Measurements from ENCODE around the gene SSBP4.

SSBP4 gene

DNA sequence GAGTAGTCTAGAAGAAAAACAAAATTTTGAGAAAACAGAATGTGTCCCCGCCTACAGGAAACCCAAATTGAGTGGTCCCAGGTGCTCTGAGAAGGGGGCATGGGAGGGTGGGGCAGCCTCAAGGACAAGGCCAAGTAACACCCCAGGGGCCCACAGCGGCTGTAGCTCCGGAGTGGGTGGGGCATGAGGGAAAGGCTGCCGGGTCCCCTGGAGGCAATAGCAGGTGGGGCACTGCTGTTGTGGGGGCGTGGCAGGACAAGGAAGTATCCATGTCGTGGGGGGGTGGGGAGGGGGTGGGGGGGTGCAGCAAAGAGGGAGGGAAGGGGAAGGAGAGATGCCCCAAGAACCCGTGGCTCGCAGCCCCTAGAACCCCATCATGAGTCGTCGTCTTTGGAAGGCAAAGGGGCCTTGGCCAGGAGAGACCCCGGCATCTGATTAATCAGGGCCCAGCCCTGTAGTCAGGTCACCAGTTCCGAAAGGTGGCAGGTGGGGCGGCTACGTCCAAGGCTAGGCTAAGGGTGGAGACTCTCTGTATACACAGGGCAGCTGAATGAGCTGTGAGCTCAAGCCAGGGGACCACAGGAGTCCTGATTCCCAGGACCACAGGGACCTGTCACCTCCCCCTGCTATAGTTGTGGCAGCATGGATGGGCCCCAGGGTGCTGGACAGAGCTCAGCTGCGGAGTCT is 26.2 kb downstream of the SSBP4 start:
- DNase-seq (ENCODE audit: low read depth): no peak

DNA sequence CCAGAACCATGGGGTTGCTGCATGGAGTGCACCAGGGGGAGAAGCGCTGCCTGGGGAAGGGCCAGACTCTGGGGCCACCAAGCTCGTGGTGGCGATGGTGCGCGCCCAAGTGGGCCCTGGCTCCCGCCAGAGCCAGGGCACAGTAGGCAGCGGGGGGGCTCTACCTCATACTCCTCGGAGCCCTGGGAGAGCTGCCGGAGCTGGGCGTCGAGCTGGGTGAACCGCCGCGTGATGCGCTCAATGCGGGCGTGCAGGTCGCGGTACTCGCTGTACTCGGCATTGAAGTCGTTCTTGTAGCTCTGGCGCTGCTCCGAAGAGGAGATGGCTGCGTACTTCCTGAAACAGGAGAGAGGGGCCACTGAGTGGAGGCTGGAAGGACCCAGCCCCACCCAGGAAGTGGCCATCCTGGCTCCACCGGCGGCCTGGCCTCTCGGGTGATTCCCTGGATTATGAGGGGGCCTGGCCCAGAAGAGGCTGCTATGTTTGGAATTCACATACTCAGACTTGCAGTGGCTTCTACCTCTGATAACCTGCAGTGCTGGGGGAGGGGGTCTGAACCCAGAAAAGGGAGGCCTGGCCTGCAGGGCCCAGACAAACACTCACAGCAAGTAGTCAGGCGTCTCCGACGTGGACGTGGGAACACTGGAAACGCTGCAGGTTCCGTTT is 27.1 kb downstream of the SSBP4 start:
- no peak for DNase-seq (ENCODE audit: low read depth)

DNA sequence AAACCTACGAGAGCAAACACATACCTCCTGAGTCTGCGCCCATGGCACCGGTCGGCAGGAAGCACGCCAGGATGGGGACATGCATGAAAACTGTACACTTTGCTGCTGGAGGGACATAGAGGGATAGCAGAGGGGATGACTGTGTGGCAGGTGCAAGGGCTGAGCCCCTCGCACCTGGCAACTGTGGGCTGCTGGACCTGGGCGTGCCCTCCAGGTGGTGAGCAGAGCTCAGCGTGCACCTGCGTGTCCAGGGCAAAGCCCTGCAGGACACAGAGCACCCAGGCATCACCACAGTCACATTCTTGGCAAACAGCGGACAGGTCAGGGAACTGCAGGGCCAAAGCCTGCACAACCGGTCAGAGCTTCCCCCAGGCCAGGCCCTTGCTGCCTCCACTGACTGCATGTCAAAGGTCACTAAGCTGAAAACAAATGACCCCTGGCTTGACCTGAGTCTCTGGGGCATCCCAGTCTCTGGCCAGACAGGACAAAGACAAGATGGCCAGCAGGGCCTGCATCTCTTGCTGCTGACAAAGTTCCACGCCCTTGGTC is 27.7 kb downstream of the SSBP4 start:
- DNase-seq (ENCODE audit: low read depth): no peak

DNA sequence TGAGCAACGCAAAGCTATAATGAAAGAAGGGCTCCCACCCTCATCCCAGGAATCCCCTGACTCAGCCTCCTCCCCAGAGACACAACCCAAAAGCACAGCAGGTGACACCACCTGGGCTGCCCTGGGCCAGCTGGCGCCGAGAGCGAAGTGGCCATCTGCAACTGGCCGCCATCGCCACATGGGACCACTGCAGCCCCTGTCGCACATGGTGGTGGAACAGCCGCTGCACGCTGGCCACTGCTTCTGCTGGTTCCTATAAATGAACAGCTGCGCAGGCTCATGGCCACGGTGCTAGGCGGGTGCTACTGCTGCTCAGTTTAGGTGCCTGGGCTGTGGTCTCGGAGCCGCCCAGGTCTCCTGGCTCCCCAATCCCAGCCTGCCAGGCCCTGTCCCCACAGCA is 30.4 kb downstream of the SSBP4 start:
- no peak for DNase-seq (ENCODE audit: low read depth)

DNA sequence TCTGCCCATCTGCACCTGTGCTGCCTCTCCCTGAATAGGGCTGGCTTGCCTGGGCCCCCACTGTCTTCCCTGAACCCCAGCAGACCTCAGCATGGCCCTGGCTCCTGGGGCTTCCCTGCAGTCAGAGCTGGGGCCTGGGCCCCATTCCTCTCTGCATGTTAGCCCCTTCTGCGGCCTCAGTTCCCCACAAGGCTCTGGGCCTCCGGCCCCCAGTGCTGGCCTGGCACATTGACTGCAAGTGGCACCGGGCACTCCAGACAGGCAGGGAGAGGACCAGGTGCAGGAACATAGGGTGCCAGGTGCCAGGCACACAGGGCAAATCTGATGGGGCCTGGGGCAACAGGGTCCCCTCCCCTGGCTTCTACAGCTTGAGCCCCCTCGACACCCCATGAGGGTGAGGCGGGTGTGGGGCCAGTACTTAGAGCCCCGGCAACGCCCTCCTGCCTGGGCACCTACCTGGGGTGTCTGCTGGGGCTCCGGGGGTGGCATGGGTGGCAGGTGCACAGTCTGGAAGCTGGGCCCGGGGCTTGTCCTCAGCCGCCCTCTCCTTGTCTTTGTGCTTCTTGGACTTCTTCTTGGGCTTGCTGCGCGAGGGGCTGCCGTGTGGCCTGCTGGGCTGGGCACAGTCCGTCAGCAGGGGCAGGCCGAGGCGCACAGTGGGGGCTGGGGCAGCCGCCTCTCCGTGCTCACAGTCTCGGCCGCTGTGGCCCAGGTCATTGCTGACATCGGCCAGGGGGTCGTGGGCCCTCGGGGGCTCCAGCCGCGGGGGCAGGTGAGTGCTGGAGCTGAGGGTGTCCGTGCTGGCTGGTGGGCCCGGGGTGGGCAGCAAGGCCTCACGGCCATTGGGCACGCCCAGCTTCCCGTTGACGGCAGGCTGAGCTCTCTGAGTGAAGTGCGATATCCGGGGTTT is 31.1 kb downstream of the SSBP4 start:
- DNase-seq (ENCODE audit: low read depth): no peak

DNA sequence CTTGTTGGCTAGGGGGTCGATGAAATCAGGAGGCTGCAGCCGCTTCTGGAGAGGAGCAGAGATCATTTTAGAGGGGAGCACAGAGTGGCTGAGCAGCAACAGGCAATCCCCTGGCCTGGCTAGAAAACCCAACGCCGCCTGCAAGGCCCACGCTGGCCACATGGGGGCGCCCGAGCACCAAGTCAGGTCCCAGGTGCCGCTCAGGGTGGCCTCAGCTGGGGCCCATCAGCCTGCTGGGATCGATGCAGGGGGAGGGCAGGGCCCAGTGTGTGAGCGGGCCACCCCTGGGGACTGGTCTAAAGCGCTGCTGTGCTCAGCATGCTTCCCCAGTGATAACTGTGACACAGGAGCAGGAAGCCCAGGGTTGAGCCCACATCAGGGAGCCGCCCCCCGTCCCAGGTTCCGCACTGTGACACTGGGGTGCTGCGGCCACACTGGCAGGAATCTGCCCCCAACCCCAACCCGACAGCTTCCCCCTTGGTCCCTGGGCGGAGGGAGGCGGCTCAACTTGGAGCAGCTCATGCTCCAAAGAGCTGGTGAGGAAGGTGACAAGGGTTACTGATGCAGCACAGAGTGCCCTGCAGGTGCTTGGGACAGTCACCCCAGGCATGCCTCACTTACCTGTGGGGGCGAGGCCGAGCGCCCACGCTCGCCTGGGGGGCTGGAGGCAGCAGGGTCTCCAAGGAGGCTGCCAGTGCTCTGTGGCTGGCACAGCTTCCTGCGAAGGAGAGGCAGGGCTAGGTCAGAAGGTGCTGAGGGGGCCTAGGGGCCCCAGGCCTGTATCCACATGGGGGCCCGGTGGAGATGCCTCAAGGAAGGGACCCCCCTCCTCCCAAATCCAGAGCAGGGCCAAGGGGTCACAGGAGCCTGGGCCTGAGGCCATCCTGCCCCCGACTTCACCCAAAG is 32.0 kb downstream of the SSBP4 start:
- DNase-seq (ENCODE audit: low read depth): peak; percentile 40

DNA sequence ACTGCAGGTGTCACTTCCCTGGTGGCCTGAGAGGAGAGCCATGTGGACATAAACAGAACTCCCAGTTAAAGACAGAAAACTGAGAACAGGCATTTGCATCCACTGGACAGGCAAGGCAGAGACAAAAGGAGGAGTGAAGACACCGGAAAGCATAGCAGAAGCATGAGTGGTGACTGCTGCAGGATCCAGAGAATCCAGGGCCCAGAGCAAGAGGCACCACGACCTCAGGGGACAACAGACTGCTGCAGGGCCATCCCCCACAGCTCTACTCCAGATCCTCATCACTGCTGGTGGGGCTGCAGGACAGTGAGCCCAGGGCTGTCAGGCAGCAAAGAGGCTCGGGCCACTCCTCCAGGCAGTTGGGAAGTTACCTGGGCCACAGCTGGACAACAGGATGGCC is 33.2 kb downstream of the SSBP4 start:
- DNase-seq (ENCODE audit: low read depth): no peak

DNA sequence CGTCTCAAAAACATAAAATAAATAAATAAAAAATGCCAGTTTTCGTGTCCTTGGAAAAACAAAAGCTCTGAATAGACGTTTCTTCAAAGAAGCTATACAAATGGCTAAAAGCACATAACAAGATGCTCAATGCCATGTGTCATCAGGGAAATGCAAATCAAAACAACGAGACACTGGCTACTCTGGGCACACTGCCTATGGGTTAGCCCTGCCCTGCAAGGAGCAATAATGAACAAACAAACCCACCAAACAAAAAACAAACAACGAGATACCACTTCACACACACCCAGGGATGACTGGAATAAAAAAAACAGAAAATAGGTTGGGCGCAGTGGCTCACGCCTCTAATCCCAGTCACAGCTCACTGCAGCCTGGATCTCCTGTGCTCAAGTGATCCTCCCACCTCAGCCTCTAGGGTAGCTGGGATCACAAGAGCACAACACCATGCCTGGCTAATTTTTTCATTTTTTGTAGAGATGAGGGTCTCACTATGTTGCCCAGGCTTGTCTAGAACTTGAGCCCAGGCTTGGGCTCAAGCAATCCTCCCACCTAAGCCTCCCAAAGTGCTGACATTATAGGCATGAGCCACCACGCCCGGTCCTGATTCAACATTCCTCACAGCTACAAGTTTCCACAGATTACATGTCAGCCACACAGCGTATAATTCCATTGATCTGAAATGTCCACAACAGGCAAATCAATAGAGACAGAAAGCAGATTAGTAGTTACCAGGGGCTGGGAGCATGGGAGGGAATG is 34.2 kb downstream of the SSBP4 start:
- DNase-seq (ENCODE audit: low read depth): no peak

DNA sequence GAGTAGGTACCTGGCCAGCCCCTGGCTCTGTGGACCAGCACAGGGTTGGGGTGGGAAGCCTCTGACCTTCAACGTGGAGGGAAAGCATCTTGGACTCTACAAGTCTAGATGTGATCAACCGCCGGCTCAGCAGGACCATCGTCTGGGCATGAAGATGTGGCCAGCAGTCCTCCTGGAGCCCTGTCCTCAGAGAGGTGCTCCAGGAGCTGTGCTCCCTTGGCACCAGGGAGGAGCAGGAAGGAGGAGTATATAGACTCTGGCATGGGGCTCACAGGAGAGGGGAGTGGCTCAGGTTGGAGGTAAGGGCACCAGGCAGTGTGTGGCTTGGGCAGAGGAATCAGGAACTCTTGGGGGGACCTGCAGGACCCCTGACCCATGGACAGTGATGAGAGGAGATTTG is 37.1 kb downstream of the SSBP4 start:
- no peak for DNase-seq (ENCODE audit: low read depth)

DNA sequence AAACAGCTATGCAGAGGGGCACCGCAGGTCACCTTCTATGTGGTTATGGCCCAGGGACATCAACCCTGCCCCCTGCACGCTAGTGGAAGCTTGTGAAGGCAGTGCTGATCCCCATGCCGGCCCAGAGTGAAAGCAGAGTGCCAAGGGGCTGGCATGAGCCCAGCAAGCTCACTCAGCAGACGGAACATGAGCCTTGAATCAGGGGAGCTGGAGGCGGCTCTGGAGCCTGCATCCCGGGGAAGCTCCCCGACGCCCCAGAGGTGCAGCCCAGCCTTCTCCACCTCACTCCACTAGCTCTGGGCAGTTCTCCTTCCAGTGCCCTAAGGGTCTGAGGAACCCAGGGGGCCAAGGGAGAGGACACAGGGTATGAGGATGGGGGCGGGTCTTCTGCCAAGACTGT is 37.8 kb downstream of the SSBP4 start:
- DNase-seq (ENCODE audit: low read depth): no peak

DNA sequence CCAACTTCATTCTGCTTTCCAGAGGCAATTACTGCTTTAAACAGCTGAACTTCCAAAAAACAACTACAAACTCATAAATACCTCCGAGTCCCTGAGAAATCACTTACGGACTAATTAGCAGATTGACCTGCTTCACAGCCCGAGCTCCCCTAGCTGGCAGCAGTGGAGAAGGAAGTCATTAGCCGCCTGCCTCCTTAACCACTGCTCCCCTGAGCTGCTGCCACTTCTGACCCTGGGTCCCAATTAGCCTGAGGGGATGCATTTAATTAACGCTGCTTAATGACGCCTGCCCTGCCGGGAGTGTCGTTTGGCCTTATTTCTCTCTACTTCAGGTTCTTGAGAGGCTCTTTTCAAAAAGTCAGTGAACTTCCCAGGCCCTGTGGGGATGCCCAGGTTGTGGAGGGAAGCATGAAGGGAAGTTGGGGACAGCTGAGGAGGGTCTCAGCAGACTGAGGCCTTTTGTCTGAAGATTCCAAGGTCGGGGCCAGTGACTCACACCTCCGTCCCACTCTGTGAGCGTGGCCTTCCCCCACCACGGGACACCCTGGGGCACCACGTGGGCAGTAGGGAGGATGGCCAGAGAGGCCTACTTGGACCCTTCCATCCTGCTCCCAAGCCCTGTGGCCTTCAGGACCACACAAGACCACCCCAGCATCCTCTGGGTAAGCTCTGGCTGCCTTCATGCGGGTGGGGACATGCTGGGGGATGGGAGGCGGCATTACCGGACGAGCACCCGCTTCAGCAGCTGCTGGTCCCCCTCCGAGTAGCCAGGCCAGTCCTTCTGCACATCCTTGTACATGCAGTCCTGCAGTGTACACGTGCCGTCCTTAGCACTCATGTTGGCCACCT is 38.5 kb downstream of the SSBP4 start:
- no peak for DNase-seq (ENCODE audit: low read depth)

DNA sequence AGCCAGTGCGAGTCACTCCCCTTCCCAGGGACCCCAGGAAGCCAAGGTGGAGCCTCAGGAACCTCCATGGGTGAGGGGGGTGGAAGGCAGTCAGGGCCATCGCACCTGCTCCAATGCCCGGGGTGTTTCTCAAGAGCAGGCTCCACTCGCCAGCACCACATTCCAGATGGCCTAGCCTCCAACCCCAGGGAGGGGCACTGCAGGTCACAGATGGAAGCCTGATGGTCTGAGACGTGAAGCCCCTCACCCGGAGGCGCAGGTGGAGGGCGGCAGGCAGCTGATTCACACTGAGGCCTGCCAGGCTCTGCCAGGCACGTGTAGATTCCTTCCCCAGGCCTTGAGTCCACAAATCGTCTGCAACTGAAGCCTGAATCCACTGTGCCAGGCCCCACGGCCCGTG is 41.7 kb downstream of the SSBP4 start:
- no peak for DNase-seq (ENCODE audit: low read depth)

DNA sequence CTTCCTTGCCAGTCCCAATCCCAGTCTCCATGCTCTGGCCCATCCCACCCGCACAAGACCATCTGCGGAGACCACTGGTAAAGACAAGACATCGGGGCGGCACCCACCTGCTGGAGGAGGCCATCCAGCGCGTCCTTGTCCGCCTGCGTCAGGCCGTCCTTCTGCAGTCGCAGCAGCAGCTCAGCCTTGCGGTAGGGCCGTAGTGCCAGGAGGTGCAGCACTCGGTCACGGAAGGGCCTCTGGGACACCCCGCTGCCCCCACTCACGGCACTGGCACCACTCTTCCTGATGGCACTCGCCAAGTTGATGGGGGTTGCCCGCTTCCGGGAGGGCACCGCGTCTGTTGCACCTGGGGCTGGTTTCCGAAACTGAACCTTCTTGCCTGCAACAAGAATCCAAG is 42.3 kb downstream of the SSBP4 start:
- no peak for DNase-seq (ENCODE audit: low read depth)

DNA sequence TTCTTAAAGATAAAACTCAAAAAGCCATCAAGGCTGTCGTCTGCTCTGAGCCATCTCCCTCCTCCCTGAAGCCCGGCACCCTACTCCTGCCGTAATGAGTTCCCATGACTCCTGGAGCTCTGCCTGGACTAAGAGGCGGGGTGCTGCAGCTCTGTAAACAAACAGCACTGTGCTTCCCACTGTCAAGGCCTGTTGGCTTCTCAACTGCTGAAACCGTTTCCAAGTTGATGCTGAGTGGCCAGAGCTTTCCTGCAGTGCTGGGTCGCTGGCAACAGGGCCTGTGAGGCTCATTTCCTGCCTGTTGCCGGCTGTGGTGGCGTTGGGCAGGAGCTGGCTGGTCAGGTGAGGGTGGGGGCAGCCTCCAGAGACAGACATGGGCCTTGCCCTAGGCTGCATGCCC is 45.4 kb downstream of the SSBP4 start:
- peak; percentile 75 for DNase-seq (ENCODE audit: low read depth)

DNA sequence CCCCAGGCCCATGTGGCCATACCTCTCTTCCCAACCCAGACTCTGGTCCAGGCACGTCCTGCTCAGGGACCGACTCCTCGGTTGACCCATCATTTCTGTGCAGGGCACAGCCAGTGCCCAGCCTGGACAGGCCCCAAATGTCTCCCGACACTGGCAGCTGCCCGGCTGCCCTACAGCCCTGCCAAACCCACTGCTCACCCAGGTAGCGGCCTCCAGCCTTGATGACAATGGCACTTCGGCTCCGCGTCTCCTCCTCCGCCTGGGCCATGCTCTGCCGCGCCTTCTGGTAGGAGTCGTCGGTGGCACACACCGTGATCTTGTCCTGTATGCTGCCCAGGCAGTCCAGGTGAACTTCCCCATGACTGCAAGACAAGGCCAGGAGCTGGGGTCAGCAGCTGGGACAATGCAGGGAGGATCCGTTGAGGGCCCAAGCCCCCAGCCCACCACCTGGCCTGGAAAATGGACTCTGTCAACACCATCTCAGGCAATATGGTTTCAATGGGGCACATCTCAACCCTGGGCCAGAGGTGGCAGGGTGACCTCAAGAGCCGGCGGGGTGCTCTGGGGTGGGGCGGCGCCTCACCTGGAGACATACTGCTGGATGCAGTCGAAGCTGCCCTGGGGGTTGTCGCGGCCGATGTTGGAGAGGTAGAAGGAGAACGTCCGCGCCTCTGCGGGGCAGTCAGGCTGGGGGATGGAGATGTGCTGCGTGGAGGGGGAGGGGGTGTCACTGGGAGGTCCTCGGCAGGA is 46.2 kb downstream of the SSBP4 start:
- no peak for DNase-seq (ENCODE audit: low read depth)

DNA sequence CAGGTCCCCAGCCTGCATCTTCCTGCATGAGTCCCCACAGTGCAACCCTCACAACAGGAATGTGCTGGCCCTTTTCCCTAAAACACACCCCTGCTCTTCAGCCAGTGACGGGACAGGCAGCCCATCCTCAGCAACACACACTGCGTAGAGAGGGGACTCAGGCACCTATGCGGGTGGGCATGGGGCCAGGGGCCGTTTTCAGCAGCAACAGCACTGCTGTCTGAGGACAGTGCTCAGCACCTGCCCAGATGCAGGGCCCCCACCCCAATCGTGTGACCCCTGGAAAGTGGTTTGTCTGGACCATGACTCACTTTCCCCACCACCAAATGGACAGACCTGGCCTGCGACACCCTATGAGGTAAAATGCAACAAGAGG is 46.8 kb downstream of the SSBP4 start:
- DNase-seq (ENCODE audit: low read depth): no peak

DNA sequence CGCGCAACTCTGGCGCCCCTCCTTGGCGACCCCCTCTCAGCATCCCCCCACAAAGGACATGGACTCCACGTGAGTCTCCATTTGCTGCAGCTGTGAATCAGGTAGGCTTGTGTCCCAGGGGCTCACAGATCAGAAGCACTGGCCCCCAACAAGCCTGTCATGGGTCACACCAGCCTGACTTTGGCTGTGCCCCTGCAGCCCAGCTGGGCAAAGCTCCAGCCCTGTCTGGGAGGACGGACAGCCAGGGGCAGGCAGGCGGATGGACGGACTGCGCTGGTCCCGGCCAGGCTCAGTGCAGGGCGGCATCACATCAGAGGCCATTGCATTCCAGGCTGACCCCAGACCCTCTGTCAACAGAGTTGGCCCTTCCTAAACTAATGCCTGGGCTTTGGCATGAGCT is 47.2 kb downstream of the SSBP4 start:
- DNase-seq (ENCODE audit: low read depth): no peak

DNA sequence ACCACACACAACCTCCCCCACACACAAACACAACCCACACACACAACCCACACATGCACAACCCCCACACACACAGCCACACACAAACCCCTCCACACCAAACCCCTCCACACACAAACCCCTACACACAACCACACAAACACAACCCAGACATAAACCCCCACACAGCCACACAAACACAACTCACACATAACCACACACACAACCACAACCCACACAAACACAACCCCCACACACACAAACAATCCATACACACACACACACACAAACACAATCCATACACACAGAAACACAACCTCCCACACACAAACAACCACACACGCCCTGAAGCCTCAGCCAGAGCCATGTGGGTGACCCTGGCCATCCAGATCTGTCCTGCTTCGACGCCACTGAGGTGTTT is 48.8 kb downstream of the SSBP4 start:
- DNase-seq (ENCODE audit: low read depth): no peak

DNA sequence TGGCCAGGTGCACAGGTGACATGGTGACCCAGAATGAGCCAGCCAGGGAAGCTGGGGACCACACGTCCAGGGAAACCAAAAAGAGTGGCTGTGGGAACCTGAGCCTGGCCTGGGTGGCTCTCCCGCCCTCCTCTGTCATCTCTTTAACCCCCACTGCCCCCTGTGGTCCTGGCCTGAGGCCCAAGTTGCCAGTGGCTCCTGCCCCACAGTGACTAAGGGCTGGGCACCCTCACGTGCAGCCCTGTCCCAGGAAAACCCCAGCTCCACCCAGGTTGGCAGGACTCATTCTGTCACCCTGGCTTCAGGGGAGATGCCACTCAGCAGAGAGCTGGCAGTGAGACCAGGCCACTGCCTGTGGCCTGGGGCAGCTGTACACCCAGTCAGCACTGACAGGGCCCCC is 49.3 kb downstream of the SSBP4 start:
- no peak for DNase-seq (ENCODE audit: low read depth)
